22Rv1 (cell line): ENCODE data around the gene RBM10.

ENCODE experiments used
- ZFX ChIP-seq: fragments of 450-650 bp; IDR thresholded peaks from 2 replicates; pipeline ENCODE4 v1.6.1; 2017; ENCODE audit warnings: antibody characterized with exemption, borderline replicate concordance
- TF ChIP-seq, protein P1 (sequence below): fragments of 450-650 bp; IDR thresholded peaks from 2 replicates; pipeline ENCODE4 v1.5.1; 2017; ENCODE audit warnings: mild to moderate bottlenecking

DNA sequence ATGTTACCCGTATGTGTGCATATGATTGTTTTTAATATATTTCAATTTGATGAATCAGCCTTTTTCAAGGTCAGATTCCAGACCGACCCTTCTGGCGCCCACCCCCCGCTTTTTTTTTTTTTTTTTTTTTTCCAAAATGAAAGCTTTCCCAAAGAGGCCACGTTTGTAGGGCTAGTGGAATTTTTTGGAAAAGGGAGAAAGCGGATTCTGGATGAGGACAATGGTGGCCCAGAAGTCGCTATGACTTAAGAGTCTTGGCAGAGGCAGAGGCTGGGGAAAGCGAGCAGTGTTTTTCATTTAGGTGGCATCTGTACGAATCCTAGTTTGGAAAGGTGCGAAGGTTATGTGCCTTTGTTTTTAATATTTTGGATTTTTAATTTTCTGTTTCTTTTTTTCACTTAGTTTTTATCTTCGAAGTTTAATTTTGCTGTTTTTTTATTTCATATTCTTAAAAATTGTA lies 15.1 kb upstream of the RBM10 start:
- TF ChIP-seq, protein P1, sequence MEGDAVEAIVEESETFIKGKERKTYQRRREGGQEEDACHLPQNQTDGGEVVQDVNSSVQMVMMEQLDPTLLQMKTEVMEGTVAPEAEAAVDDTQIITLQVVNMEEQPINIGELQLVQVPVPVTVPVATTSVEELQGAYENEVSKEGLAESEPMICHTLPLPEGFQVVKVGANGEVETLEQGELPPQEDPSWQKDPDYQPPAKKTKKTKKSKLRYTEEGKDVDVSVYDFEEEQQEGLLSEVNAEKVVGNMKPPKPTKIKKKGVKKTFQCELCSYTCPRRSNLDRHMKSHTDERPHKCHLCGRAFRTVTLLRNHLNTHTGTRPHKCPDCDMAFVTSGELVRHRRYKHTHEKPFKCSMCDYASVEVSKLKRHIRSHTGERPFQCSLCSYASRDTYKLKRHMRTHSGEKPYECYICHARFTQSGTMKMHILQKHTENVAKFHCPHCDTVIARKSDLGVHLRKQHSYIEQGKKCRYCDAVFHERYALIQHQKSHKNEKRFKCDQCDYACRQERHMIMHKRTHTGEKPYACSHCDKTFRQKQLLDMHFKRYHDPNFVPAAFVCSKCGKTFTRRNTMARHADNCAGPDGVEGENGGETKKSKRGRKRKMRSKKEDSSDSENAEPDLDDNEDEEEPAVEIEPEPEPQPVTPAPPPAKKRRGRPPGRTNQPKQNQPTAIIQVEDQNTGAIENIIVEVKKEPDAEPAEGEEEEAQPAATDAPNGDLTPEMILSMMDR = no peak
- TF ChIP-seq ZFX = no peak
